GM23338 (cell line): ENCODE results near the gene NPY2R. TPM values are rescaled to one million over a fixed set of nuclear protein-coding genes. Genes with fewer than 3 reads are reported as not detected.

Experiments used
- ATAC-seq: fragments of 200-7000 bp; cut with Tn5 transposase; 3 replicates; pipeline ENCODE4 v1.9.1; 2020
- DNase-seq: peaks from one replicate; pipeline ENCODE4 v3.0.0-alpha.2; 2015; ENCODE audit warnings: low spot score
- H2AFZ ChIP-seq: fragments of 200-600 bp; sonication (generic); 2 replicates; pipeline ENCODE4 v1.8.0; 2016; ENCODE audit warnings: antibody characterized with exemption, mild to moderate bottlenecking, moderate library complexity
- H3F3A ChIP-seq: fragments of 200-600 bp; sonication (generic); replicated peaks from 2 replicates; pipeline ENCODE4 v1.8.0; 2017; ENCODE audit warnings: antibody characterized with exemption, mixed run types, low read depth
- H3K27ac ChIP-seq: fragments of 200-600 bp; sonication (generic); 2 replicates; pipeline ENCODE4 v1.6.1; 2016; ENCODE audit warnings: low read depth
- H3K27me3 ChIP-seq: fragments of 200-600 bp; sonication (generic); 2 replicates; pipeline ENCODE4 v1.8.0; 2016; ENCODE audit warnings: mild to moderate bottlenecking, mixed run types, moderate library complexity; ENCODE audit not compliant: insufficient read depth
- H3K36me3 ChIP-seq: fragments of 200-600 bp; sonication (generic); 2 replicates; pipeline ENCODE4 v1.8.0; 2016; ENCODE audit warnings: mild to moderate bottlenecking; ENCODE audit not compliant: insufficient read depth
- H3K4me1 ChIP-seq: fragments of 200-600 bp; sonication (generic); 2 replicates; pipeline ENCODE4 v1.8.0; 2016; ENCODE audit warnings: mild to moderate bottlenecking, moderate library complexity; ENCODE audit not compliant: insufficient read depth
- H3K4me2 ChIP-seq: fragments of 200-600 bp; sonication (generic); 2 replicates; pipeline ENCODE4 v1.7.1; 2017; ENCODE audit warnings: mixed run types
- H3K4me3 ChIP-seq: fragments of 200-600 bp; sonication (generic); 2 replicates; pipeline ENCODE4 v1.6.1; 2016; ENCODE audit warnings: mixed run types
- H3K79me2 ChIP-seq: fragments of 200-600 bp; sonication (generic); replicated peaks from 2 replicates; pipeline ENCODE4 v1.8.0; 2017; ENCODE audit warnings: mild to moderate bottlenecking; ENCODE audit not compliant: insufficient read depth
- H3K9me2 ChIP-seq: fragments of 200-600 bp; sonication (generic); 2 replicates; pipeline ENCODE4 v1.8.0; 2017; ENCODE audit not compliant: insufficient read depth
- H4K20me1 ChIP-seq: fragments of 200-600 bp; sonication (generic); replicated peaks from 2 replicates; pipeline ENCODE4 v1.8.0; 2017; ENCODE audit warnings: mild to moderate bottlenecking; ENCODE audit not compliant: insufficient read depth
- H3K27ac Mint-ChIP-seq: 2 replicates; pipeline ENCODE4 v1.8.0; 2020; ENCODE audit warnings: inconsistent platforms, mild to moderate bottlenecking, moderate library complexity, mixed read lengths
- H3K27me3 Mint-ChIP-seq: 3 replicates; pipeline ENCODE4 v1.8.0; 2022; ENCODE audit warnings: low read depth, mild to moderate bottlenecking, moderate library complexity, mixed read lengths, inconsistent platforms; ENCODE audit not compliant: insufficient read depth, poor library complexity
- H3K36me3 Mint-ChIP-seq: 3 replicates; pipeline ENCODE4 v1.8.0; 2021; ENCODE audit warnings: low read depth, mild to moderate bottlenecking, inconsistent platforms, moderate library complexity, mixed read lengths
- H3K4me1 Mint-ChIP-seq: 3 replicates; pipeline ENCODE4 v1.8.0; 2020; ENCODE audit warnings: mild to moderate bottlenecking, inconsistent platforms, mixed read lengths
- H3K4me3 Mint-ChIP-seq: 3 replicates; pipeline ENCODE4 v1.8.0; 2021; ENCODE audit warnings: moderate library complexity, mild to moderate bottlenecking, inconsistent platforms, mixed read lengths
- H3K9me3 Mint-ChIP-seq: 3 replicates; pipeline ENCODE4 v1.8.0; 2020; ENCODE audit warnings: moderate library complexity, mild to moderate bottlenecking, inconsistent platforms, mixed read lengths
- CREB1 ChIP-seq: fragments of 250-450 bp; sonication (Bioruptor Pico); IDR thresholded peaks from 2 replicates; pipeline ENCODE4 v1.5.0; 2020; ENCODE audit warnings: low read depth, mild to moderate bottlenecking, moderate library complexity
- EZH2 ChIP-seq: fragments of 200-600 bp; sonication (generic); IDR thresholded peaks from one replicate; pipeline ENCODE4 v1.8.0; 2017; ENCODE audit warnings: antibody characterized with exemption, mild to moderate bottlenecking, low read depth; ENCODE audit not compliant: unreplicated experiment
- EZH2phosphoT487 ChIP-seq: fragments of 200-600 bp; sonication (generic); IDR thresholded peaks from one replicate; pipeline ENCODE4 v1.8.1; 2018; ENCODE audit warnings: antibody characterized with exemption; ENCODE audit not compliant: unreplicated experiment
- JUNB ChIP-seq: IDR thresholded peaks from one replicate; pipeline ENCODE4 v1.6.1; 2016; ENCODE audit warnings: antibody characterized with exemption; ENCODE audit not compliant: unreplicated experiment
- NANOG ChIP-seq: IDR thresholded peaks from 2 replicates; pipeline ENCODE4 v1.6.1; 2016; ENCODE audit warnings: antibody characterized with exemption, borderline replicate concordance
- POLR2AphosphoS5 ChIP-seq: IDR thresholded peaks from 2 replicates; pipeline ENCODE4 v1.6.1; 2016; ENCODE audit warnings: antibody characterized with exemption, low read depth
- STAT1 ChIP-seq: IDR thresholded peaks from one replicate; pipeline ENCODE4 v1.6.1; 2016; ENCODE audit warnings: antibody characterized with exemption; ENCODE audit not compliant: unreplicated experiment
- ZNF114 ChIP-seq: fragments of 250-450 bp; sonication (Bioruptor Pico); IDR thresholded peaks from 2 replicates; pipeline ENCODE4 v1.5.0; 2020; ENCODE audit warnings: mild to moderate bottlenecking, moderate library complexity
- ZNF331 ChIP-seq: fragments of 250-450 bp; sonication (Bioruptor Pico); IDR thresholded peaks from 2 replicates; pipeline ENCODE4 v1.5.0; 2020; ENCODE audit warnings: low read depth, mild to moderate bottlenecking, moderate library complexity
- polyA plus RNA-seq: library from polyadenylated mRNA; unstranded; fragments of >200 nt; fragmentation: Nextera tagmentation; extraction: Ambion mirVana; gene quantifications from 2 replicates; pipeline ENCODE4 v1.2.1, GENCODE V29; 2016
- total RNA-seq: library from RNA; depleted of rRNA; stranded (reverse); fragments of >200 nt; shearing (Covaris generic); gene quantifications from 2 replicates; pipeline ENCODE4 v1.2.3, GENCODE V29; 2014
- TF ChIP-seq, protein P1 (sequence below): IDR thresholded peaks from 2 replicates; pipeline ENCODE4 v1.6.1; 2016; ENCODE audit warnings: antibody characterized with exemption
- TF ChIP-seq, protein P2 (sequence below): IDR thresholded peaks from one replicate; pipeline ENCODE4 v1.6.1; 2018; ENCODE audit warnings: antibody characterized with exemption; ENCODE audit not compliant: unreplicated experiment
- TF ChIP-seq, protein P3 (sequence below), 2 experiments: fragments of 200-600 bp in 1 of 2; sonication (generic) in 1 of 2; conservative IDR thresholded peaks; 2 replicates each; pipeline versions ENCODE4 v1.5.1 to v1.6.1; 2016 to 2017; ENCODE audit warnings: antibody characterized with exemption in 2 of 2, low read depth in 2 of 2, mild to moderate bottlenecking in 2 of 2, moderate library complexity in 1 of 2
- TF ChIP-seq, protein P4 (sequence below): fragments of 250-450 bp; sonication (Bioruptor Pico); IDR thresholded peaks from 2 replicates; pipeline ENCODE4 v1.5.0; 2020; ENCODE audit warnings: mild to moderate bottlenecking, moderate library complexity

NPY2R gene
- total and polyA plus RNA-seq, 2 experiments from 2014 or later: 0.26 to 0.59 TPM

DNA sequence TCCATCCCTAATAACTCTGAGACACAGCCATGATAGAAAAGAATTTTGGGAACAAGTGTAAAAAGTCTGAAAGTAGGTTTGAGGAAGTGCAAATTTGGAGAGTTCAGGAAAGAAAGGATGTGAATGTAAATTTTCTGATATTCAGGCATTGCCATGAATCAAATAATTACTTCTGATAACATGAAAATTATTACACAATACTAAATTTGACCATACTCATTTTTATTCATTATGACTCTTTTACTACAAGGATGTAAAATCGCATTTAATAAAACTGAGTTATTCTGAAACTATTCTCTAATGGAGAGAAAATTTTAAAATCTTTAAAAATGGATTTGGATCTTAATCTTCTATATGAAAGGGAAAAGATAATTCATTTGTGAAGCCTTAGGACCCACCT lies 33.8 kb upstream of the NPY2R start:
- no peak overlapping the region for H3K27ac Mint-ChIP-seq
- no peaks in the 10 kb centered on the region for H4K20me1 ChIP-seq

More for the DNA sequence above, 33.8 kb upstream of the NPY2R start:
- H3K27ac ChIP-seq: no peak overlapping the region
- DNase-seq (no peak), ATAC-seq (no peak)
- Mint-ChIP-seq H3K4me3 (no peak overlapping the region), H3K36me3 (no peaks in the 10 kb centered on the region), H3K9me3 (no peaks in the 10 kb centered on the region), H3K27me3 (no peaks in the 10 kb centered on the region), H3K4me1 (no peaks in the 10 kb centered on the region)
- no peaks in the 10 kb centered on the region for H3K79me2 ChIP-seq
- H3K4me1 ChIP-seq: no peaks in the 10 kb centered on the region
- H3K36me3 ChIP-seq: no peaks in the 10 kb centered on the region
- no peak overlapping the region for H3K4me3 ChIP-seq
- H3K27me3 ChIP-seq: no peaks in the 10 kb centered on the region
- no peaks in the 10 kb centered on the region for H3F3A ChIP-seq
- no peak overlapping the region for H3K4me2 ChIP-seq
- H2AFZ ChIP-seq: no peak overlapping the region
- H3K9me2 ChIP-seq: peaks cover 5% of the 10 kb centered on the region; the same call in 1 of the 2 replicates
- TF ChIP-seq POLR2AphosphoS5 (no peak), NANOG (no peak), ZNF114 (CRISPR knock-in tag) (no peak), JUNB (no peak), STAT1 (no peak), CREB1 (CRISPR knock-in tag) (no peak), ZNF331 (CRISPR knock-in tag) (no peak), EZH2phosphoT487 (no peak), EZH2 (no peak)
- TF ChIP-seq, protein P1, sequence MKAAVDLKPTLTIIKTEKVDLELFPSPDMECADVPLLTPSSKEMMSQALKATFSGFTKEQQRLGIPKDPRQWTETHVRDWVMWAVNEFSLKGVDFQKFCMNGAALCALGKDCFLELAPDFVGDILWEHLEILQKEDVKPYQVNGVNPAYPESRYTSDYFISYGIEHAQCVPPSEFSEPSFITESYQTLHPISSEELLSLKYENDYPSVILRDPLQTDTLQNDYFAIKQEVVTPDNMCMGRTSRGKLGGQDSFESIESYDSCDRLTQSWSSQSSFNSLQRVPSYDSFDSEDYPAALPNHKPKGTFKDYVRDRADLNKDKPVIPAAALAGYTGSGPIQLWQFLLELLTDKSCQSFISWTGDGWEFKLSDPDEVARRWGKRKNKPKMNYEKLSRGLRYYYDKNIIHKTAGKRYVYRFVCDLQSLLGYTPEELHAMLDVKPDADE: no peak
- TF ChIP-seq, protein P2, sequence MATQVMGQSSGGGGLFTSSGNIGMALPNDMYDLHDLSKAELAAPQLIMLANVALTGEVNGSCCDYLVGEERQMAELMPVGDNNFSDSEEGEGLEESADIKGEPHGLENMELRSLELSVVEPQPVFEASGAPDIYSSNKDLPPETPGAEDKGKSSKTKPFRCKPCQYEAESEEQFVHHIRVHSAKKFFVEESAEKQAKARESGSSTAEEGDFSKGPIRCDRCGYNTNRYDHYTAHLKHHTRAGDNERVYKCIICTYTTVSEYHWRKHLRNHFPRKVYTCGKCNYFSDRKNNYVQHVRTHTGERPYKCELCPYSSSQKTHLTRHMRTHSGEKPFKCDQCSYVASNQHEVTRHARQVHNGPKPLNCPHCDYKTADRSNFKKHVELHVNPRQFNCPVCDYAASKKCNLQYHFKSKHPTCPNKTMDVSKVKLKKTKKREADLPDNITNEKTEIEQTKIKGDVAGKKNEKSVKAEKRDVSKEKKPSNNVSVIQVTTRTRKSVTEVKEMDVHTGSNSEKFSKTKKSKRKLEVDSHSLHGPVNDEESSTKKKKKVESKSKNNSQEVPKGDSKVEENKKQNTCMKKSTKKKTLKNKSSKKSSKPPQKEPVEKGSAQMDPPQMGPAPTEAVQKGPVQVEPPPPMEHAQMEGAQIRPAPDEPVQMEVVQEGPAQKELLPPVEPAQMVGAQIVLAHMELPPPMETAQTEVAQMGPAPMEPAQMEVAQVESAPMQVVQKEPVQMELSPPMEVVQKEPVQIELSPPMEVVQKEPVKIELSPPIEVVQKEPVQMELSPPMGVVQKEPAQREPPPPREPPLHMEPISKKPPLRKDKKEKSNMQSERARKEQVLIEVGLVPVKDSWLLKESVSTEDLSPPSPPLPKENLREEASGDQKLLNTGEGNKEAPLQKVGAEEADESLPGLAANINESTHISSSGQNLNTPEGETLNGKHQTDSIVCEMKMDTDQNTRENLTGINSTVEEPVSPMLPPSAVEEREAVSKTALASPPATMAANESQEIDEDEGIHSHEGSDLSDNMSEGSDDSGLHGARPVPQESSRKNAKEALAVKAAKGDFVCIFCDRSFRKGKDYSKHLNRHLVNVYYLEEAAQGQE: no peak
- TF ChIP-seq, protein P3, sequence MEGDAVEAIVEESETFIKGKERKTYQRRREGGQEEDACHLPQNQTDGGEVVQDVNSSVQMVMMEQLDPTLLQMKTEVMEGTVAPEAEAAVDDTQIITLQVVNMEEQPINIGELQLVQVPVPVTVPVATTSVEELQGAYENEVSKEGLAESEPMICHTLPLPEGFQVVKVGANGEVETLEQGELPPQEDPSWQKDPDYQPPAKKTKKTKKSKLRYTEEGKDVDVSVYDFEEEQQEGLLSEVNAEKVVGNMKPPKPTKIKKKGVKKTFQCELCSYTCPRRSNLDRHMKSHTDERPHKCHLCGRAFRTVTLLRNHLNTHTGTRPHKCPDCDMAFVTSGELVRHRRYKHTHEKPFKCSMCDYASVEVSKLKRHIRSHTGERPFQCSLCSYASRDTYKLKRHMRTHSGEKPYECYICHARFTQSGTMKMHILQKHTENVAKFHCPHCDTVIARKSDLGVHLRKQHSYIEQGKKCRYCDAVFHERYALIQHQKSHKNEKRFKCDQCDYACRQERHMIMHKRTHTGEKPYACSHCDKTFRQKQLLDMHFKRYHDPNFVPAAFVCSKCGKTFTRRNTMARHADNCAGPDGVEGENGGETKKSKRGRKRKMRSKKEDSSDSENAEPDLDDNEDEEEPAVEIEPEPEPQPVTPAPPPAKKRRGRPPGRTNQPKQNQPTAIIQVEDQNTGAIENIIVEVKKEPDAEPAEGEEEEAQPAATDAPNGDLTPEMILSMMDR (conservative IDR thresholded peaks at IDR 0.05; ENCODE audit: low read depth in 2 of 2): no peak
- TF ChIP-seq, protein P4, sequence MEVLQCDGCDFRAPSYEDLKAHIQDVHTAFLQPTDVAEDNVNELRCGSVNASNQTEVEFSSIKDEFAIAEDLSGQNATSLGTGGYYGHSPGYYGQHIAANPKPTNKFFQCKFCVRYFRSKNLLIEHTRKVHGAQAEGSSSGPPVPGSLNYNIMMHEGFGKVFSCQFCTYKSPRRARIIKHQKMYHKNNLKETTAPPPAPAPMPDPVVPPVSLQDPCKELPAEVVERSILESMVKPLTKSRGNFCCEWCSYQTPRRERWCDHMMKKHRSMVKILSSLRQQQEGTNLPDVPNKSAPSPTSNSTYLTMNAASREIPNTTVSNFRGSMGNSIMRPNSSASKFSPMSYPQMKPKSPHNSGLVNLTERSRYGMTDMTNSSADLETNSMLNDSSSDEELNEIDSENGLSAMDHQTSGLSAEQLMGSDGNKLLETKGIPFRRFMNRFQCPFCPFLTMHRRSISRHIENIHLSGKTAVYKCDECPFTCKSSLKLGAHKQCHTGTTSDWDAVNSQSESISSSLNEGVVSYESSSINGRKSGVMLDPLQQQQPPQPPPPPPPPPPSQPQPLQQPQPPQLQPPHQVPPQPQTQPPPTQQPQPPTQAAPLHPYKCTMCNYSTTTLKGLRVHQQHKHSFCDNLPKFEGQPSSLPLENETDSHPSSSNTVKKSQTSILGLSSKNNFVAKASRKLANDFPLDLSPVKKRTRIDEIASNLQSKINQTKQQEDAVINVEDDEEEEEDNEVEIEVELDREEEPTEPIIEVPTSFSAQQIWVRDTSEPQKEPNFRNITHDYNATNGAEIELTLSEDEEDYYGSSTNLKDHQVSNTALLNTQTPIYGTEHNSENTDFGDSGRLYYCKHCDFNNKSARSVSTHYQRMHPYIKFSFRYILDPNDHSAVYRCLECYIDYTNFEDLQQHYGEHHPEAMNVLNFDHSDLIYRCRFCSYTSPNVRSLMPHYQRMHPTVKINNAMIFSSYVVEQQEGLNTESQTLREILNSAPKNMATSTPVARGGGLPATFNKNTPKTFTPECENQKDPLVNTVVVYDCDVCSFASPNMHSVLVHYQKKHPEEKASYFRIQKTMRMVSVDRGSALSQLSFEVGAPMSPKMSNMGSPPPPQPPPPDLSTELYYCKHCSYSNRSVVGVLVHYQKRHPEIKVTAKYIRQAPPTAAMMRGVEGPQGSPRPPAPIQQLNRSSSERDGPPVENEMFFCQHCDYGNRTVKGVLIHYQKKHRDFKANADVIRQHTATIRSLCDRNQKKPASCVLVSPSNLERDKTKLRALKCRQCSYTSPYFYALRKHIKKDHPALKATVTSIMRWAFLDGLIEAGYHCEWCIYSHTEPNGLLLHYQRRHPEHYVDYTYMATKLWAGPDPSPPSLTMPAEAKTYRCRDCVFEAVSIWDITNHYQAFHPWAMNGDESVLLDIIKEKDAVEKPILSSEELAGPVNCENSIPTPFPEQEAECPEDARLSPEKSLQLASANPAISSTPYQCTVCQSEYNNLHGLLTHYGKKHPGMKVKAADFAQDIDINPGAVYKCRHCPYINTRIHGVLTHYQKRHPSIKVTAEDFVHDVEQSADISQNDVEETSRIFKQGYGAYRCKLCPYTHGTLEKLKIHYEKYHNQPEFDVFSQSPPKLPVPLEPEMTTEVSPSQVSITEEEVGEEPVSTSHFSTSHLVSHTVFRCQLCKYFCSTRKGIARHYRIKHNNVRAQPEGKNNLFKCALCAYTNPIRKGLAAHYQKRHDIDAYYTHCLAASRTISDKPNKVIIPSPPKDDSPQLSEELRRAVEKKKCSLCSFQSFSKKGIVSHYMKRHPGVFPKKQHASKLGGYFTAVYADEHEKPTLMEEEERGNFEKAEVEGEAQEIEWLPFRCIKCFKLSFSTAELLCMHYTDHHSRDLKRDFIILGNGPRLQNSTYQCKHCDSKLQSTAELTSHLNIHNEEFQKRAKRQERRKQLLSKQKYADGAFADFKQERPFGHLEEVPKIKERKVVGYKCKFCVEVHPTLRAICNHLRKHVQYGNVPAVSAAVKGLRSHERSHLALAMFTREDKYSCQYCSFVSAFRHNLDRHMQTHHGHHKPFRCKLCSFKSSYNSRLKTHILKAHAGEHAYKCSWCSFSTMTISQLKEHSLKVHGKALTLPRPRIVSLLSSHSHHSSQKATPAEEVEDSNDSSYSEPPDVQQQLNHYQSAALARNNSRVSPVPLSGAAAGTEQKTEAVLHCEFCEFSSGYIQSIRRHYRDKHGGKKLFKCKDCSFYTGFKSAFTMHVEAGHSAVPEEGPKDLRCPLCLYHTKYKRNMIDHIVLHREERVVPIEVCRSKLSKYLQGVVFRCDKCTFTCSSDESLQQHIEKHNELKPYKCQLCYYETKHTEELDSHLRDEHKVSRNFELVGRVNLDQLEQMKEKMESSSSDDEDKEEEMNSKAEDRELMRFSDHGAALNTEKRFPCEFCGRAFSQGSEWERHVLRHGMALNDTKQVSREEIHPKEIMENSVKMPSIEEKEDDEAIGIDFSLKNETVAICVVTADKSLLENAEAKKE (CRISPR knock-in tag): no peak
